ENCODE measurements around the gene RPL22.

The RPL22 gene

DNA sequence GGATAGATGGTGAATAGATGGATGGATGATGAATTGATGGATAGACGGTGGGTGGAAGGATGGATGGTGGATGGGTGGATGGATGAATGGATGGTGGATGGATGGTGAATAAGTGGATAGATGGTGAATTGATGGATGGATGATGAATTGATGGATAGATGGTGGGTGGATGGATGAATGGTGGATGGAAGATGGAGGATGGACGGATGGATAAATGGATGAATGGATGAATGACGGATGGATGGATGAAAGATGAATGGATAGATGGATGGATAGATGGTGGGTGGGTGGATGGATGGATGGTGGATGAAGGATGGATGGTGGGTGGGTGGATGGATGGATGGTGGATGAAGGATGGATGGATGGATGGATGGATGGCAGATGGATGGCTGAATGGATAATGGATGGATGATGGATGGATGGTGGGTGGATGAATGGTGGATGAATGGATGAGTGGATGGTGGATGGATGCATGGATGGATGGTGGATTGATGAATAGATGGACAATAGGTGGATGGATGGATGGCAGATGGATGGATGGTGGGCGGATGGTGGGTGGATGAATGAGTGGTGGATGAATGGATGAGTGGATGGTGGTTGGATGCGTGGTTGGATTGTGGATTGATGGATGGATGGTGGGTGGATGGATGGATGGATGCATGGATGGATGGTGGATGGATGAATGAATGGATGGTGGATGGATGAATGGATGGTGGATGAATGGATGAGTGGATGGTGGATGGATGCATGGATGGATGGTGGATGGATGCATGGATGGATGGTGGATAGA lies 24.6 kb downstream of the RPL22 start:
- TF ChIP-seq, protein P1, sequence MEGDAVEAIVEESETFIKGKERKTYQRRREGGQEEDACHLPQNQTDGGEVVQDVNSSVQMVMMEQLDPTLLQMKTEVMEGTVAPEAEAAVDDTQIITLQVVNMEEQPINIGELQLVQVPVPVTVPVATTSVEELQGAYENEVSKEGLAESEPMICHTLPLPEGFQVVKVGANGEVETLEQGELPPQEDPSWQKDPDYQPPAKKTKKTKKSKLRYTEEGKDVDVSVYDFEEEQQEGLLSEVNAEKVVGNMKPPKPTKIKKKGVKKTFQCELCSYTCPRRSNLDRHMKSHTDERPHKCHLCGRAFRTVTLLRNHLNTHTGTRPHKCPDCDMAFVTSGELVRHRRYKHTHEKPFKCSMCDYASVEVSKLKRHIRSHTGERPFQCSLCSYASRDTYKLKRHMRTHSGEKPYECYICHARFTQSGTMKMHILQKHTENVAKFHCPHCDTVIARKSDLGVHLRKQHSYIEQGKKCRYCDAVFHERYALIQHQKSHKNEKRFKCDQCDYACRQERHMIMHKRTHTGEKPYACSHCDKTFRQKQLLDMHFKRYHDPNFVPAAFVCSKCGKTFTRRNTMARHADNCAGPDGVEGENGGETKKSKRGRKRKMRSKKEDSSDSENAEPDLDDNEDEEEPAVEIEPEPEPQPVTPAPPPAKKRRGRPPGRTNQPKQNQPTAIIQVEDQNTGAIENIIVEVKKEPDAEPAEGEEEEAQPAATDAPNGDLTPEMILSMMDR (IDR thresholded peaks at IDR 0.05; ENCODE audit: control insufficient read depth, insufficient read depth, low read depth, low read length, missing control alignments), result no peak
- DNase-seq (ENCODE audit: low read depth), result no peak
- H3K4me3 ChIP-seq (ENCODE audit: control insufficient read depth, low read depth, low read length), result no peak overlapping the region

DNA sequence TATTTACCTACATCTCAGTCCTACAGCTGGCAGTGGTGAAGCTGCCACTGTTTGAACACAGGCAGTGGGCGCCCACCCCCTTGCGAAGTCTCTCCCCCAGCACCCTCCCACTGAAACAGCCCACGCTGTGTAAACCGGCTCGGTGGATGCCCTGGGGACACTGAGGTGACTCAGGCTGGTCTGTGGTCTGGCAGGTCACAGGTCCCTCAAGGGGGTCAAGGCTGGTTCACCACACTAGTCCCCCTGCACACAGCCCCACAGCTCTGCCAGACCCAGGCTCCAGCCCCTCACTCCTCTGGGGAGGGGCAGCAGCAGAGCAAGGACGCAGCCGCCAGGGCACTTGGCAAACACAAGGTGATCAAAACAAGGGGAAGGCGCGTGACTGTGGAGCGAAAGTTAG lies 26.8 kb downstream of the RPL22 start:
- no peak for DNase-seq (ENCODE audit: low read depth)
- no peak overlapping the region for H3K4me3 ChIP-seq (ENCODE audit: control insufficient read depth, low read depth, low read length)
- TF ChIP-seq, protein P1 (IDR thresholded peaks at IDR 0.05; ENCODE audit: control insufficient read depth, insufficient read depth, low read depth, low read length, missing control alignments), result no peak

DNA sequence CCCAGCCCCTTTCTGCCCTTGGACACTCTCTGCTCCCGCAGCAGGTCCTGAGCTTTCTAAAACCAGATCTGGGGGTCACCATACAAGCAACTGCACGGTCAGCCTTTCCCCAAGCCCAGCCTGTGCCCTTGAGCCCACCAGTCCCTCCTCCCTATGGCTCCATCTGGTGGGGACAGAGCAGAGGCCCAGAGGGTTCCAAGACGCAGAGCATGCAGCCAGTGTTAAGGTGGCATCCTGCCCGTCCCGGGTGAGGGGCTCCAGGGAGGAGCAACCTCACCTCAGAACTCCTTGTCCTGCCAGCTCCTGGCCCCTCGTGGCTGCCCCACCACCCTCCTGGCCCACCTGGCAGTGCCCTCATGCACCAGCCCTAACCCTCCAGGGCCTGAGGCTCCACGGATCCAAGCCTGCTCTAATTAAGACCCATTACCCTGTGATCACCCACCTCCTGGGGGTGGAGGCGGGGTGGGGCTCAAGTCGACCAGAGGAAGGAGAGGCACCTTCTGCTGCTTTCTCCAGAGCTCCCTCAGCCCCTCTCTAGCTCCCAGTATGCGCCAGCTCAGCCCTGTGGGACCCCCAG lies 27.8 kb downstream of the RPL22 start:
- H3K4me3 ChIP-seq (ENCODE audit: control insufficient read depth, low read depth, low read length), result no peak overlapping the region
- TF ChIP-seq, protein P1 (IDR thresholded peaks at IDR 0.05; ENCODE audit: control insufficient read depth, insufficient read depth, low read depth, low read length, missing control alignments), result peak; percentile 63
- no peak for DNase-seq (ENCODE audit: low read depth)

DNA sequence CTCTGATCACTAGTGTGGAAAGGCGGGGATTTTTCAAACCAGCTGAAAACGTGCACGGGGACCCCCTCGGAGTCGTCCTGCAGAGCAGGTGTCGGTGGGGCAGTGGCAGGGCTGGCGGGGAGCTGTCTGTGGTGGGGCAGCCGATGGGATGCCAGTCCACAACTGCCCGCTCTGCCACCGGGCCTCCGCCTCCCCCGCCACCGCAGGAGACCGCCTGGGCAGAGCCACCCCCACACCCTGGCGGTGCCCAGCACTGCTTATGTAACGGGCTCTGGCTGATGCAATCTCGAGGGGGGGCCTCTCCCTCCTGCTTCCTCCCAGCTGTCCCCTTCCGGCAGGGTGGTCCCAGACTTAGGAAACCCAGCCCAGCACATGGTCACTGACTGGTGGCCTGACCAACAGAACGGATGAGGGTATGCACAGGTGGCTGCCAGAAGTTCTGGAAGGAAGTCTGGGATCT lies 28.6 kb downstream of the RPL22 start:
- H3K4me3 ChIP-seq (ENCODE audit: control insufficient read depth, low read depth, low read length), result no peak overlapping the region
- DNase-seq (ENCODE audit: low read depth), result no peak
- TF ChIP-seq, protein P1 (IDR thresholded peaks at IDR 0.05; ENCODE audit: control insufficient read depth, insufficient read depth, low read depth, low read length, missing control alignments), result no peak

DNA sequence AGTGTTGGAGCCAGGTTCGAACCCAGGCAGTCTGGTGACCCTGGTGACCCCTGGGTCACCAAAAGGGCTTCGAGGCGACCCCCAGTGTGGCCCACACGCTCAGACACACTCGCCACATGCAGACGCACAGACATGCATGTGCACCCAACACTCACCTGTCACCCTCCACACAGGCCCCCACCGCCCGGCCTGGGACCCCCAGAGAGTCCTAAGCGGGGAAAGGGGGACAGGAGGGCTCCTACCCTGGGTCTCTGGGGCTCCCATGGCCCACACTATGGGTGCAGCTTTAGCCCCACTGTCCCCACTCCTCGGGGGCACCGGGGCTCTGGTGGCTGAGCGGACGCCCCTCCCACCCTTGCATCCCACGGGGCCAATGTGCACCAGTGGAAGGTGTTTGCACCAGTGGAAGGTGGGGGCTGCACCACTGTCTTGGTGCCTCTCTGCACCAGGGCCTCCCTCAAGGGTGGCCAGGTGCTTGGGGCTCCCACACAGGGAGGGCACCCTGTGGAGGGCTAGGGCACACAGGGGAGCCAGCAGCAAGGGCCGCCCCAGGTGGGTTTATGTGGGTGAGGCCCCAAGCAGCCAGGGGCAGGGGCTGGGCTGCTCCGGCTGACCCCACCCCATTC lies 29.2 kb downstream of the RPL22 start:
- H3K4me3 ChIP-seq (ENCODE audit: control insufficient read depth, low read depth, low read length), result no peak overlapping the region
- DNase-seq (ENCODE audit: low read depth), result no peak
- TF ChIP-seq, protein P1 (IDR thresholded peaks at IDR 0.05; ENCODE audit: control insufficient read depth, insufficient read depth, low read depth, low read length, missing control alignments), result no peak

DNA sequence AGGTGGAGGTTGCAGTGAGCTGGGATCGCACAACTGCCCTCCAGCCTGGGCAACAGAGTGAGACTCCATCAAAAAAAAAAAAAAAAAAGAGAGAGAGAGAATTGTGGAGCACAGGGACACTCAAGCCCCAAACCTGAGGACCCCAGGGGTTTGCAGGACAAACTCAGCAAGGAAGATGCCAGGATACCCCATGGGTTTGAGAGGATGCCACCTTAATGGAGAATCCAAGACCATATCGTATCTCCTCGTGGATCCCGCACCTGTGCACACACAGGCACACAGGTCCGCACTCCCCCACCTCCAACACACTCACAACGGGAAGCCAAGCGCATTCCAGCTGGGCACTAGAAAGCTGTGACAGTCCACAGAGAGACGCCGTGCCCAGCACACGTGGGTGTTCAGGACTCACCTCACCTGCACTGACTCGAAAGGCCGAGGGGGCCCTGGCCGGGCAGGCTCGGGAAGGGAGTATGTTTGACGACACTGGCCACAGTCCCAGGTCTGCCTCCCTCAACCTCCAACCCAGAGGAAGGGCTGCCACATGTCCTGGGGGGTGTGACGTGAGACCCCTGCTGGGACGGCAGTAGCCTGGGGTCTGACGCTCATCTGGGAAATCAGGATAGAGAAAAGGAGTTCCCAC lies 30.3 kb downstream of the RPL22 start:
- TF ChIP-seq, protein P1 (IDR thresholded peaks at IDR 0.05; ENCODE audit: control insufficient read depth, insufficient read depth, low read depth, low read length, missing control alignments), result no peak
- no peak for DNase-seq (ENCODE audit: low read depth)
- H3K4me3 ChIP-seq (ENCODE audit: control insufficient read depth, low read depth, low read length), result no peak overlapping the region
